HG03175 (cell line): ENCODE results near the gene DNAH11.
A peak's percentile ranks its signal among the peaks of the same experiment; 100 is the strongest.
"Not testable (repeated sequence)": the region's sequence is repeated elsewhere in the genome, so short reads cannot be mapped to it uniquely, and the experiment has no call there.

Source experiments
- ATAC-seq: cut with Tn5 transposase; IDR thresholded peaks from one replicate; pipeline ENCODE4 v1.9.1; 2021; ENCODE audit warnings: mild to moderate bottlenecking, moderate library complexity; ENCODE audit not compliant: unreplicated experiment

Gene DNAH11

DNA sequence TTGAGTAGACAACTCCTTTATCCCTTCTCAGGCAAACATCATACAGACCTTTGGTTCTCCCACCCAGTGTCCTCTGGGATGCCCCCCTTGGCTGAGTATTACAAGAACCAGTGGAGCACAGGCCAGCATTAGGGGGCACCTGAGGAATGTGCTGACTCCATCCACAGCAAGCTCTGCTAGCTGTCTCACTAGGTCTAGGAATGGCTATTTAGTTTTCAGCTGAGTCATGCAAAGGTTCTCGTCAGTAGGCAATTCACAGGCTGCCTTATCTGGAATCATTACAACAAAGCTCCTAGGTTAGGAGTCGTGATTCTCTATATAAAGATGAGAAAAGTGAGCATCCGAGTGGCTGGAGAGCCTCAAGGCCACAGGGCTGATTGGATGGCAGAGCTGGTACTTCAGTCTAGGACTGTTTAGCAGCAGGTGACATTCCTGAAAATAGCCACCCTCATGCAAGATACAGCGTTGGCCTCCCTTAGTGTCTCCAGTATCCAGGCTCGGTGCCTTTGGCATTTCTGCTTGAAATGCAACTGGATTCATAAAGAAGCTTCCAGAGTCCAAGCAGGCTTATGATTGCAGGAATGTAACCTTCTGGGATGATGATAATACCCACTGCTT lies 327.1 kb downstream of the DNAH11 start:
- no peak for ATAC-seq

DNA sequence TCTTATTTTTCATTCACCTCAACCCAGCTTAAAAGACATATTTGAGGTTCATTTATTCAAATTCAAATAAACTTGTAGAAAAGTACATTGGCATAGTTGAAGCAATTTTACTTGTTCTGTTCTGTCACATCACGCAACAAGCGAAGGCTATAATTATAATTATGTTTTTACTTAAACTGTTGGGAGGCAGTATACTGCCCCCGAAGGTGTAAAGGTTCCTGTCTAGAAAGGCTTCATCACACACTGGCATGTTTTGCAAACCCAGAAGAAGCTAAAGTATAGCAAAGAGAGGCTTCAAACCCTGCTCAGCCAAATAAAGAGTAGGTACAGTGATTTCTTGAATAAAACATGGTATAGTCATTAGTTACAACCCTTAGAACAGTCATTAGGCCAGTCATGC lies 340.2 kb downstream of the DNAH11 start:
- ATAC-seq, result no peak

DNA sequence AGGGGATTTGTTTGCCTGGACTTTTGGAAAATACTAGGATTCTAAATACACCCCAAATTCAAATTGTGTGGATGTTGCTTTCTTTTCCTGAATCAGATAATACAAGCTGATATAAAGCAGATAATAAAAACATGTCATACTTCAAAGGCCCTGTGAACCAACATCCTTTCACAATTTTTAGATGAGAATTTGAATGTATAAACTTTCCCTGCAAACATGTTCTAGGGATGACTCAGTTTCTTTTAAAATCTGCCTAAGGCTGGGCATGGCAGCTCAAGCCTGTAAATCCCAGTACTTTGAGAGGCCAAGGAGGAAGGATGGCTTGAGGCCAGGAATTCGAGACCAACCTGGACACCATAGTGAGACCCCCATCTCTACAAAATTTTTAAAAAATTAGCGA lies 340.7 kb downstream of the DNAH11 start:
- not testable (repeated sequence) for ATAC-seq

DNA sequence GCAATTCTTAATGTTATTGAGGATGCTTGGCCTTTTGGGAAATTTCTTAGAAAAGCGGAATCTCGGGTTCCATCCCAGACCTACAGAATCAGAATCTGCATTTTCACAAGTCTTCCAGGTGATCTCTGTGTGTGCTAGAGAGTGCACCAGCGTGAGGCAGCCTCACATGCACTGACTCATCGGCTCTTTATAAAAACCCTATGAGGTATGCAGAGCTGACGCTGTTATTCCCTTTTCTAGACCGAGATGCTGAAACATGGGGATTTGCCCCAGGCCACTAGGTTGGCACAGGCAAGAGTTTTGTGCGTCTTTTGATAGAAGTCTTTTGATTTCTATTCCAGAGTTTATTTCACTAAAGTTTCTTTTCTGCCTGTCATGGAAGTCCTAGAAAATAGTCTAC lies 341.7 kb downstream of the DNAH11 start:
- ATAC-seq, result no peak

DNA sequence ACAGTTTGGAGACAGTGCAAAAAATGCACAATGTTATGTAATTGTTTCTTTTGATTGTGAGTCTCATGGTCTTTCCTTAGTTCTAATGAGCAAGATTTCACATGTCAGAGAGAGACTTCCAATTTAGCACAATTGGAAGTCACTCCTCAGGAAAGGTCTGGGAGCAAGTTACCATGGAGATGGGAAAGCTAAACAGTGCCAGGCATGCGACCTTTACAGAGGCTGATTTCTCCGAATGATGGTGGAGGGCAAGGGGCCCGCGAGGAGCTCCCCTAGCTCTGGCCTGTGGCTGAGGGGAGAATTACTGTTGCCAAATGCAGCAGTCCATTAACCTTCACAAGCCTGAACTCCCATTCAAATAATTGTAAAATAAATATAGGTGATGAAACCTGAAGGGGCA lies 343.6 kb downstream of the DNAH11 start:
- no peak for ATAC-seq

DNA sequence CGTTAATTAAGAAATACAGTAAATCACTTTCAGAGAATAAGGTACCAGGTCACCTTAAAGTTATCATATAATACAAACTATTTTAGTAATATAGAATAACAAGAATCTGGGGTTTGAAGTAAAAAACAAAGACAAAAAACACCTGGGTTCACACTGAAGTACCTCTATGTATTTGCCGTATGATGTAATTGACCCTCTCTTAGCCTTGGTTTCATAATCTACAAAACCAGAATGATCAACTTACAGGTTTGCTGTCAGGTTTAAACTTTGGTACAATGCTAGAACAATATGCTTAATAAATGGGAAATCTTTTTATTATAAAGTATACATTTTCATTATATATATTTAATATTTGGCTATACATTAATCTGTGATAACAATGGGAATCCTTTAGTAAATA lies 344.5 kb downstream of the DNAH11 start:
- no peak for ATAC-seq

DNA sequence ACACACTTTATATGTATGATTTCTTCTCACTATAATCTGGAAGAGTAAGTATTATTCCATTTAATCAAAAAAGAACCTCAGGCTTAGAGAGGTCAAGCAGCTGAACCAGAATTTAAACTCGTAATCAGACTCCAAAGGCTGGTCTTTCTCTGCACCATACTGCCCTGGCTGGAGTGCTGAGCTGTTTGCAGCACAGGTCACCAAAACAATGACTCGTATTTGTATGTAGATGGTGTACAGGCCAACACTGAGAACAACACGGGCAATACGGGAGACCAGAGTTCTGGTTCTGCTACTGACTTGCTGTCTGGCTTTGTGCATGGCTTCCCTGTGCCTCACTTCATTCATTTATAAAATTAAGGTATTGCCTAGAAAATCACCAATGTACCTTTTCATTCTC lies 344.9 kb downstream of the DNAH11 start:
- ATAC-seq, result no peak

DNA sequence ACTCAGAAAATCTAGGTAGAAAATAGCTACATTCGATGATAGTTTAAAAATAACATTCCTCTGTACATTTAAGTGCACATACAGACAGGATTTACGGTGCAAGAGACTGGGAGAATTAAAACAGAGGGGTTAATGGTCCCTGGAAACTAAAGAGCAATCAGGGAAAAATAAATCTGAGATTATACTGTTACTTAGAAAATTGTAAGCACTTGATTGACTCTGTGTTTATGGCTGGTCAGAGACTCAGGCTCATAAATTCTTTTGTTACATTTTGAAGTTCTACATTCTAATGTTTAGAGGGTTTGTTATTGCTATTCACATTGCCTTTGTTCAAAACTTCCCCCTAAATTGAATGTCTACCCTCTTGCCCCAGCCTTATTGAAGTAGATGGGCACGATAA lies 348.5 kb downstream of the DNAH11 start:
- no peak for ATAC-seq

DNA sequence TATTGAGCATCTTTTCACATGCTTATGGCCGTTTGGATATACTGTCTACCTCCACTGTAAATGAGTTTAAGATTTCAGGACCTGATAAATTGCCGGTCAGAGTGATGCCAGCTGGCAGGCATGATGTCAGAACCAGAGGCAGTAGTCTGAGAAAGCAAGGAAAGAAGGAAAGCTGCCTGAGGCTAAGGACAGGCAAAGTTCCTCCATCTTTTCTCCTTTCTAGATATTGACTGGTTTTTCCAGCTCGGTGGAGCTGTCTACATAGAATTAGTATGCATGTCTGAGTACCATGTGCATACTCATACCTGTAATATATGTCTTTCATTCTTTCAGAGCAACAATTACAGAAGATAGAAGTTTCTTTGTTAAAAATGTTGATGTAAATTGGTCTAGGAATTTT lies 350.6 kb downstream of the DNAH11 start:
- ATAC-seq, result no peak

DNA sequence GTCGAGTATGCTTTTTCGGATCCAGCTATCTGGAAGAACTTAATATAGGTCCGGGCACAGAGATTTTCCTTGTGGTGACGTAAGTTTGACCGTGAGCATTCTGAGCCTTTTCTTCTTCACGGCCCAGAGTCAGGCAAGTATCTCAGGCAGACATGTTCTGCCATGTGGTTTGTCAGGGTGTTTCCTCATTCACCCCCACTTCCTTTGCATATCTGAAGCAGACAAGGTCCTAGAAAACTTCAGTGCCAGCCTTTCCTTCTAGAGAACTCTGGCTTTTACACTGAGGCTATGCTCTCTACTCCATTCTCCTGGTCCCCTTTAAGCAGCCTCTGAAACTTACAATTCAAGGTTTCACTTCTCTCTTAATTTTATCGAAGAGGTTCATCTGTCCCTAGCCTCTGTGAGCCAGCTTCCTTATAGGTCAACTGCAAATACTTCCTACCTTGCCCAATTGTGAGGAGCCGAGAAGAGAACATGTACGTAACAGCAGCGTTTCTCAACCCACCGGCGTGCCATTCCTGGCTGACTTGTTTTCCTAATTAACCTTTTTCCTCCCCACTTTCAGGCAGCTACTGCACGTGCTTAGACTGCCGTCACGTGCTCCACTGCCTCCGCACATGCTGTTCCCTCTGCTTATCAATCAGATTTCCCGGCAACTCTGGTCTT lies 355.6 kb downstream of the DNAH11 start:
- peak; percentile 93 for ATAC-seq

DNA sequence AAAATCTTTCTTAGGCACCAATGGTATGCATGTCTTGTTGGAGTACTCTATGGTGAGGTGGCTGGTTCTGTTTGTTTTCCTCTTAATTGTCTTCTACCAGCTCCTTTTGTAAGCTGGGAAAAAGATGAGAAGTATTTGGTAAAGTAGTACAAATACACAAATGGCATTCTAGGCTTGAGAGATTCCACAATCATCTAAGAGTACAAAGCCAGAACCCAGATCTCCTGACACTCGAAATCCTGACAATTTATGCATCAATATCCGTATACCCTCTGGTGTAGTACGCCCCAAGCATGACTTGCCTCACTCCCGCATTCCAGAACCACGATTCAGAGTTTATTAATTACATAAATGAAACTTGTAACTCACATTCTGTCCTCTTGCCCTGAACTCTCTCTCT lies 359.4 kb downstream of the DNAH11 start:
- ATAC-seq, result no peak

DNA sequence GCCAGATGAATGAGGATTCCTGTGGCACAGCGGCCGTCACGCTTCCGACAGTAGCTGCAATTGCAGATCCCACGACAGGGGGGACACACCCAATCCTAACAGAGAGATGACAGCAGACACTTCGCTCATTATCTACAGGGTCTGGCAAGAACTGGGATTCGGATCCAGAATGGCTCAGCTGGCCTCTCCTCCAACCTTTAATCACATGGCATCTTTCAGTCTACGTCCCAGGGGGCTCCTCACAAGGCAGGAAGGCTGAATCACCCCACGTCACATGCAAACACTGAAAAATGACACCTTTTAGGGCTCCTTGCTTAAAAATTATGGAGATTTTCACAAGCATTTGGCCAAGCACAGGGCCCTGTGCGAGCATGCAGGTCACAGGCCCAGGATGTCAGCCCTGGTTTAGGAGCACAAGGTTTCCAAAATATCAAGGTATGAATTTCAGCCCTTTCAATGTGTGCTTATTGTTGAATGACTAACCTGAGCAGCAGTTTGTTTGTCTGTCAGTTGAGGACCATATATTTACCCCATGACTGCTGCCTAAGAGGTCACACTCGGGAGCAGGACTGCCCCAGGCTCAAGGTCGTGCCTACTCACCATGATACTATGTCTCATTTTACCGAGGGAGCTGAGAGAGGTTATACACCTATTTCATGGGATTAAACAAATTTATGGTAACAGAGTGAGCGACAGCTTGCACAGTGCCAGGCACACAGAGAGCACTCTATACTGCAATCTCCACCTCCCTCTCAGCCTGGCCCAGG lies 360.4 kb downstream of the DNAH11 start:
- no peak for ATAC-seq

DNA sequence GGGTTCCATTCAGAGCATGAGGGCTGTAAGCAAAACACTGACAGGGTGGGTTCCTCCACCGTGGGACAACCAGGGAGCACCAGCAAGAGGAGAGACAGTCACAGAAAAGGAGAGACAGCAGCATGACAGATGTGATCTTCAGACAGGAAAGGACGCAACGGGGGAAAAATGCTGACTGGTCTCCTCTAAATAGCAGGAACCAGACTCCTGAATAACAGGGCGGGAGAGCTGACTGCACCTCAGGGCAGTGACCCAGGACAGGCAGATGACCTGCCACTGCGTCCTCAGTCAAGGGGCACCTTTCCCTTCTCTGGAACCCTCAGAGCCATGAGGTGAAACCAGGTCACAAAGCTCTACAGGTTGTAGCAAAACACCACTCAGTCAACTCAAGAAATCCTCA lies 365.9 kb downstream of the DNAH11 start:
- ATAC-seq, result no peak

DNA sequence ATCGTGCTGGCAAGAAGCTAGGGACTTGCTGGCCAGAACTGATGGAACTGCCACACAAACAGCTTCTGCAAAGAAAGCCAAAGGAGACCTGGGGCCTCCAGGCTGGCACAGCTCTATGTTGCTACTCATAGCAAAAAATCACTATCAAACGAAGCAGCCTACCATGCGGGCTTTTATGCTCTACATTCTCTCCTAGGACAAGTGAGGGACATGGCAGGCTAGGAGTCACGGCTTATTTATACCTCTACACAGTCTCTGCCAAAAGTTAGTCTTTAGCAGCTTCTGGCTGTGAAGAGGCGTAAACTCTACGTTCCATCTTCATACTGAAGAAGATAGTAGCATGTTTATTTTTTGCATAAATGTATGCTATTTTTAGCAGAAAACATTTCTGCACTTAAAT lies 367.4 kb downstream of the DNAH11 start:
- no peak for ATAC-seq

DNA sequence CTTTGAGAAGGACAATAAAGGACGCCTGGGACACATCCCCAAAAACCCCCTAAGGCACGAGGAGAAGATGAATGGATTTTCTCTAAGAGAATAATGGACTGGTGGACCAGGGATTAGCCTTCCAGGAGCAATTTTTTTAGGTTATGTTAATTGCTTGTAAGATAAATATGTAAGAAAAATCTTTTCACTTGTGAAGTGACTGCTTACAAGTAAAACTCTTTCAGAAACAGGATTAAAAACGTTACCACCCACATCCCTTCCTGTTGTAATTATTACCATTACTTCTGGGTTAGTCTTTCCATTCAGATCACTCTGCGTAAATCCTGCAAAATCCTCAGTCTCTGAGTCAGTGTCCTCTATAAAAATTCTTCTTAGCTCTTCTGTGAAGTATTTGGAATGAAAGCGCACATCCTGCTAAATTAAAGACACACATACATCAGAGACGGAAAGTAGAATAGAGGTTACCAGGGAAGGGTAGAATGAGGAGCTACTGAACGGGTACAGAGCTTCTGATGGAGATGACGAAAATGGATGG lies 368.6 kb downstream of the DNAH11 start:
- ATAC-seq, result no peak

DNA sequence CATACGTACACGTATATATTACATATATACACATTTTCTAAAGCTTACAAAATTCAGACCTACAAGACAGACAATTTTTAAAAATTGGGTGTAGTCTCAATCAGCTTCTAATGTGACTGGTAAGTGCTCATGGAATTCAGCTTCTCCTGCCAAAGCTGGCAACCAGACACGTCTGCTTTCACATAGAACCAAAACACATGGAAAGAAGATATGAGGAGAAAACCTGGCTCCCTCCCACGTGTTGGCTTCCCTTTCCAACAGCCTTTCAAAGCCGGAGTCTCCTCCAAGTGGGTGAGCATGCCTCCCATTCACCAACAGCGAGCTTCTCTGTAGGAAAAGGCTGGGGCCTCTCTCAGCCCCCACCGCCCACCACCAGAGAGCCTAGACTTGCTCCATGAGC lies 369.5 kb downstream of the DNAH11 start:
- no peak for ATAC-seq

DNA sequence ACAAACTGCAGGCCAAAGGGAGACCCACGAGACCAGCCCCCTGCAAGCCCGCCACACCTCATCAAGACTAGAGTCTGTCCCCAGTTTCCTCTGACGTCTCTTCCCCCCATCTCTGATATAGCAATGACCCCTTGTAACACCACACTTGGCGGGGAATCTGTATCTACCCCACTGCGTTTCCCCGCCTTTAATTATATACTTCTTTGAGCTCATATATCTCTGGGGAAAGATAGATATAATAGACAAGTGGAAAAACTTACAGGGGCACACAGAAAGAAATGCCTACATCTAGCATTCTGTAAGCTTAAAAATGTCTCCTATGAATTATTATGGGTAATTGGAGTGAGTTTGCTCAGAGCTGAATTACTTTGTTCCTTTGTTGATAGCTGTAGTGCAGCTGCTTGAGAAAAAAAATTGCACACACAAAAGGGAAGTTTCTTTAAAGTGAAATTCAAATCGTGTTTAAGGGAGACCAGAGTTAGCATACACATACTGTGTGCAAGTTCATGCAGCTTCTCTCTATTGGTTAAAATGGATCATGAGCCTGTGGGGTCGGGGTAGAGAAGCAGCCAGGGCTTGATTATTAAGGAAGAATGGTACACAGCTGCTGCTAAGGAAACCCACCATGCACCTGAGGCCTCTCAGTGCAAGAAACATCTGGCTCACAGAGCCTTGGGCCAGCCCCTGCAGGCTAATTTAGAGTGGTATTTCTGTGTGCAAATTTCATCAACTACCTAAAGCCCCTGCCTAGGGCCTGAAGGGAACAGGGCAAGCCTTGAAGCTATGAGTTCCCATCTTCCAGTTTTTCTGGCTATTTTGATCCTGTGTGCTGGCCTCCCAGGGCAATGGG lies 370.3 kb downstream of the DNAH11 start:
- ATAC-seq, result no peak

DNA sequence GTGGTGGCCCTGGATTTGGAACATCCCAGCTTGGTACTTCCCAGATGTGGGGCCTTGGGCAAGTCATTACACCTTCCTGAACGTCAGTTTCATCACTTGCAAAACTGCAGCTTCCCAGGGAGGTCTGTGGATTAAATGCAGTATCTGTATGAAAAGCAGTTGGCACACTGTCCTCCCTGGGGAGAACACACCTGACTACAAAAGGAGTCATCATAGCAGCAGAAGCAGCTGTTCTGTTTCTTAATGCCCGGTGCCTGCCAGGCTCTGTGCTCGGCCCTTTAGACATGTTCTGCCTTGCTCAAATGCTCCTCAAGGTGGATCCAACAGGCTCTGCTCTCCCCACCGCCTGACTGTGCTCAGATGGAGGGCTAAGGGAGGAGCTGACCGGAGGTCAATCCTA lies 371.8 kb downstream of the DNAH11 start:
- no peak for ATAC-seq

DNA sequence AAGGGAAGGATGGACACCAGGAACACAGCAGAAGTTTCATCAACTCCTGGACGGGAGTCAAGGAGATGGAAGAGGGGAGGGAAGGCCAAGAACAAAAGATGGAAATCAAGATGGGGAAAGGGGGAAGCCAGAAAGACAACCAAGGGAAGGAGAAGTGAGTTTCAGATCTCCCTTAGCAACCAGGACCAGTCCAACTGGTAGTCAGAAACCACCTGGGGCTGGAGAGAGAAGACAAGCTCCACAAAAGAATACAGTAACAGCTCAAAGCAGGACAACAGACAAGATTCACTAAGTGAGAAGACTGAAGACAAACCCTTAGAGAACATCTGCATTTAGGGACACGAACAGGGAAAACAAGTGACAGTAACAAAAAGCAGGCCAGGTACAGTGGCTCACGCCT lies 372.3 kb downstream of the DNAH11 start:
- no peak for ATAC-seq

DNA sequence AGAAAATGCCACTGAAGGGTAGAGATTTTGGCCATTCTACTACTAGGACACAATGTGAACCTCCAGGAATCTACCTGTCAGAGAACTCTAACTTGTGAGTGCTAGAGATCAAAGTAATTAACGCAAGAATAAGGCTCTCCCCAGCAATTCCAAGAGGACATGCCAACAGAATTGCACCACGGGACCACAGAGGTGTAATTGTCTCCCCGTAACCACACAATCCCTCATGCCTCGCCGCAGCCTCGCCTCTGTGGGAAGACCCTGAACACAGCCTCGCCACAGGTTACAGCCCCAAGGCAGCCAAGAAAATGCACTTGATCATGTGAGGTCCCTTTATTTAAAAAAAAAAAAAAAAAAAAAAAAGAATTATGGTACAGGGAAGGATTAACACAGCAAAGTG lies 373.3 kb downstream of the DNAH11 start:
- ATAC-seq, result no peak

DNA sequence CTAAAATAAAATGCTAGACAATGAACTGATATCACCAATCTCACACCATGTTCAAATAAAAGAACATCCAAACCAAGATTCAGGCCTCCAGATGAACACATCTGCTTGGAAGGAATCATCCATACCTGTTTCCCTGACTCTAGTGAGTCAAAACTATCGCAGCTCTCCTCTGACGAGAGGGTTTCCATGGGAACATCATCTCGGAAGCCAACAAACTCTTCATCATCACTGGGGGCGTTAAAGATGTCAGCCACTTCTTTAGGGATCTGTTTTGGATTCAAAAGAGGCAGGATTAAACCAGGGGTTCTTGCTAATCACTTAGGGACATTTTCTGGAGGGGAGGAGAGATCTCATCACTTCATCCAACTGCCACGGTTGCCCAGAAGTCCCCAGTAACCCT lies 373.8 kb downstream of the DNAH11 start:
- no peak for ATAC-seq
